NCI-H345 (cell line): ENCODE data around the gene KRT79.

ENCODE experiments used
- DNase-seq: peaks from one replicate; lab custom pipeline; 2025; lab: John Stamatoyannopoulos, UW

The KRT79 gene

DNA sequence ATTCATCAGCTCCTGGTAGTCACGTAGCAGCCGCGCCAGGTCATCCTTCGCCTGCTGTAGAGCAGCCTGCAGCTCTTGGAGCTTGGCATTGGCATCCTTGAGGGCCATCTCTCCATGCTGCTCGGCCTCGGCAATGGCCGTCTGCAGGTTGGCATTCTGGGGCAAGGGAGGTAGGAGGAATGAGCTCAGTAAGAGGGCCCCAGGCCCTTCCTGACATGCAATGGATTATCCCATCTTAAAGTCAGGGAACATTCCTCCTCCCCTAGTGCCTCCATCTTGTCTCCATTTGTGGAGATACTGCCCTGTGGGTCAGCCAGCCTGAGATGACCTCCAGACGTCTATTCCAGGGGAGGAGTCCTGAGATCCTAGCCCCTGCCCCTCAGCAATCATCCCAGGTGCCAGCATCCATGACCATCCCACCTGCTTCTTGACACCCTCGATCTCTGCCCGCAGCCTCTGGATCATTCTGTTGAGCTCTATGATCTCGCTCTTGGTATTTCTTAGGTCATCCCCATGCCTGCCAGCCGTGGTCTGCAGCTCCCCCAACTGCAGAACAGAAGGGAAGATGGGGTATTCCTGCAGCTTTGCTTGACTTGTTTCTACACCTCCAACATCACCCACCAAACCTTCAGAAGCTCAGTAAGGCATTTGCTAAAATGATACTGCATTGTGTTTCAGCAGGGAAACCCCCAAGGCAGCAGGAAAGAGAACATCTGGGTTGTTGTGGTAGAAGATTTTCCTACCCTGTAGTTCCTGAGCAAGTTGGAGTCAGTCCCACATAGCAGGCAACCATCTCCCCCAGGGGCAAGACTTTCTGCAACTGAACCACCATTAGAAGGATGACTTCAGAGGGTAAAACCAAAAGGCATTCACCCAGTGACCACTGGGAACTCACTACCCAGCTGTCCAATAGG lies 42.6 kb downstream of the KRT79 start:
- no peak for DNase-seq

DNA sequence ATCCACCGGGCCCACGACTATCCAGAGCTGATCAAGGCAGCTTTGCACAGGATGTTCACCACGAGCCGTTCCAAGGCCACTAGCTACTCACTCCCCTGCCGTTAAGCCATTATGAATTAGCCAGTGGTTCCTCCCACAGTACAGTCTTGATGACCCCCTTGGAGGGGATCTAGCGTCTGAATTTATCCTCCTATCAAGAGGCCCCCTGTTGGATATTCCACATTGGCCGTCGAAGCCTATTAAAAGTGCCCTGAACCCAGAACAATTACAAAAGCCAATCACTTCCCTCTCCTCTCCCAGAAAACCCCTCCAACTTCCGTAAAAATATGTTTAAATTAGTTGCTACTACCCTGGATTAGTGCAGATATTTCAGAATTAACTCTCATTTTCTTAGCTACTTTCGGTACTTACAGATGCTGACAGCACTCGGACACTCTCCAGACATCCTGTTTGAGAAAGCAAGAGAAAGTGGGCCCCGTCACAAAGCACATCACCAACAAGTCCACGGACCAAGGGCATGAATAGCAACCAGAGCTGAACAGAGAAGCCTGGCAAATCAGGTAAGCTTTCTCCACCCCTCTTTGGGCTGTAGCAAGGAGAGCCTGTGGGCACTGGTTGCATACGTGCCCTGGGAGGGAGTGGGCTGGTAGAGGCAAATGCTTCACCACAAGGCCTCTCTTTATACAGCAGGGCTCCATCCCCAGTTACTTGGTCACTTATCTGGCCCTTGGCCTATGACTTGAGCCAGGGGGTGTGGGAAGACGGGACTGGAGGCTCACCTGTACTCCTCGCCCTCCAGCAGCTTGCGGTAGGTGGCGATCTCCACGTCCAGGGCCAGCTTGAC lies 43.5 kb downstream of the KRT79 start:
- no peak for DNase-seq

DNA sequence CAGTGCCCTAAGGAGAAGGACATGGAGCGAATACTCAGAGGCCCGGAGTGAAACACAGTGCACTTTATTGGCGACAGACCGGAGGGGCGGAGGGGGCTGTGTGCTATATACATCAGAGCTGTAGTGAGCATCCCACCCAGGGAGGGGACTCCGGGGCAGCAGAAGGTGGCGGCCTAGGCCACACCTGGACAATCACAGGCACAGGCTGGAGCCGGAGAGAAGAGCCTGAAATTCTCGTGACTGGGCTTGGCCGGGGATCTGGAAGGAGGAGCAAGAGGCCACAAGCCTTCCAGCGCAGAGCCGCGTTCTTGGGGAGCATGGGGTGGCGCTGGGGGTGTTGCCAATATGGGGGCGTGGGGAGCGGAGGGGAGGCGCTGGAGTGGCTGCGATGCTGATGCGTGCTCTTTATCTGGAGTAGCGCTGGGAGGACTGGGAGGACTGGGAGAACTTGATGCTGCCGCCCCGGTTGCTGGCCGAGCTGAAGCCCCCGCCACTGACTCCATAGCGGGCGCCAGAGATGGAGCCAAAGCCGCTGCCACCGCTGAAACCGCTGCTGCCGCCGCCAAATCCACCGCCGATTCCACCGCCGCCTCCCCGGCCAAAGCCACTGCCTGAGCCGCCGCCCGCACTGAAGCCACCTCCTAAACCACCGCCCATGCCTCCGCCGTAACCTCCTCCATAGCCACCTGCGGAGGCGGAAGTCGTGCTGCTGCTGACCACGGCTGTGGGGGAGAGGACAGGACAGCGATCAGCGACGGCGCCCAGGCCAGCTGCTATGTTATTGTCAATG lies 44.3 kb downstream of the KRT79 start:
- no peak for DNase-seq

DNA sequence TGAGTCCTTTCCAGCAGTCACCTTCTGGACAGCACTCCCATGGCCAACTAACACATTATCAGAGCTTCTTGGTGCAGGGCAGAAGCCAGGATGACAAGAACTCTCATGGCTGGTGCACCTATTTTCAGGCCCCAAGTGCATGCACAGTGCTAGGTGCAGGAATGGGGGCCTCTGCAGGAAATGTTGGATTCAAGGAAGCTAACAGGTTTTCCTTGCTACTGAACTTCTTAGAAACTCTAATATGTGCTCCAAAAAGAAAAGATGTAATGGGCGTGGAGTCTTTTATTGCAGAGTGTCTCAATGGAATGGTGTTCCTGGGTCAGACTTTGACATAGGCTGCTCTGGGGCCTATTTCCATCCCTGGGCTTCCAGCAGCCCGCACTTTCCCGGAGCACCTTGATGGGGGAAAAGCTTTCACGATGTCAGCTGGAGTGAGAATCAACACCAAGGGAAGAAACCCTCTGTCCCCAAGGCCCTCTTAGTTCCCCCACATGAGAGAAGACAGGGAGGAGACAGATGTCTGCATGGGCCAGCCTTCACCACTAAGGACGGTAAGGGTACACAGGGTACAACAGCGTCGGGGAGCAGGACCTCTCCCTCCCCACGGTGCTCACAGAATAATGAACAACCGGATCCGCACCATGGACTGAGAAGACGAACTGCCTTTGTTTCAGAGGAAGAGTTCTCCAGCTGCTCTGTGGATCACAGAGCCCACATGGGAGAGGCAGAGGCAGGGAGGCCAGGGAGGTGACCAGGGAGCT lies 45.1 kb downstream of the KRT79 start:
- no peak for DNase-seq

DNA sequence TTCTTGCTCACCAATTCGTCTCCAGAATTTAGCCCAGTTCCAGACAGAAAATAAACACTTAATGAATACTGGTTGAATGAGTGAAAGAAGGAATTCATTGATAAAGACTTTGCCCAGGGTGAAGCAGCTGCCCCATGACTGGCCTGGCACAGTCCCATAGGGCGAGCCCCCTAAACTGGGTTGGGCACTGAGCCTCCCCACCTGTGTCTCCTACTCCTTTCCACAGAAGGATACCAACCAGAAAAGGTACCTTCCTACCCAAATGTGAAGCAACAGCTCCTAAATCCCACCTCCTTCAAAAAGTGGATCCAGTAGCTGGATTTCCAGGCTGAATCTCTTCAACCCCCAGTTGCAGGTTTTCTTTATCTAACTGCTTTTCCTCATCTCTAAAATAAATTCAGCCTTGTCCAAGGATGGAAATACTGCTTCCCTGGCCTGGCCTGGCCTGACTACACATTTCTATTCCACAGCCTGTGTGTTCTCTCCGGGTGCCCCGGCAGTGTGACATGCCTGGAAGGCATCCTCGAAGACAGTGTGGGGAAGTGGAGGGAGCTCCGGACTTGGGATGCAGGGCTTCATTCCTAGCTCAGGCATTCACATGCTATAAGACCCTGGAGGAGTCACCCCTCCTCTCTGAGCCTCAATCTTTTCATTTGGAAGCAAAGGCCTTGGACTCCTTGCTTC lies 45.8 kb downstream of the KRT79 start:
- no peak for DNase-seq

DNA sequence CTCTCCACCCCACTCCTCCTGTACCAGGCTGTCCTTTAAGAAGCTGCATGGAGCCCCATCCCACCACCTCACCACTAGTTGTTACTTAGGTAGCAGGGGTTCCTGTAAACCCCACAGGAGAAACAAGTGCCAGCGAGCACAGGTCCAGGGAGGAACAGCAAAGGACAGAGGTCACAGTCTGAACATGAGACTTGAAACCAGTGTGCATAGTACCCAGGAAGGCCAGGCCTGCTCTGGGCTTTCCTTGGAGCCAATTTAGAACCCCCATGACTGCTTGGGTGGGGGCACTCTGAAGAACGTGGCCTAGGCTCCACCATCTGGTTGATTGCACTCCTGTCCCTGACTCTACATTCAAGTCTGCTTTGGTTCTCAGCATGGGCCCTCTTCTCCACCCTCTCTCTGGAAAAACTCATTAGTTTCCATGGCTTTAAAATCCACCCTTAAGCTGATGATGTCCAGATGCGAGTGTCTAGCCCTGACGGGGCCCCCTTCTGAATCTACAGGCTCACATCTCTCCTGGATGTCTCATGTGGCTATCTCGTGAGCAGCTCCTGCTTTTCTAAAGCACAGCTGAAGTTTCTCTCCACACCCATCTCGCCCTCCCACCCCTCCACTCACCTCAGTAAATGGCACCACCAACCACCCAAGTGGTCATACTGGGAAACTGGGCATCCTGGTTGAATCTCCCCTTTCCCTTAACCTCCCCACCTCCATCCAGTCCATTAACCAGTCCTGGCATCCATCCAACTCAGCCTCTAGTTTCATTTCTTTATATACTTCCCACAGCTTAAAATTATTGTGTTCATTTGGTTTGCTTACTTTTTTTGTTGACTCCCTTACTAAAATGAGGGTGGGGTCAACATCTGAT lies 46.6 kb downstream of the KRT79 start:
- DNase-seq = no peak

DNA sequence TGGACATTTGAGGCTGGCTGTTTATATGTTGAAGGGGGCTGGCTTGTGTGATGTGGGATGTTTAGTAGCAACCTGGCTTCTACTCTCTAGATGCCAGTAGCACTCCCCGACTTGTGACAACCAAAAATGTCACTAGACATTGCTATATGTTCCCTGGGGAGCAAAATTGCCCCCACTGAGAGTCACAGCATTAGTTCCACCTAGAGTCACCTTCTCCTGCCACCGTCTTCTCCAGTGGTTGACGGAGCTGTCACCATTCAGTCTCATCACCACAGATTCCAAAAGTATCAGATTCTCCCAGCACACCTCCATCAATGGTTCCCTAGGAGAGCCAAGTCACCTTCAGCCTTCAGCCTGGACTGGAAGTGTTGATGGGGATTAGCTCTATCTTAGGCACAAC lies 49.2 kb downstream of the KRT79 start:
- no peak for DNase-seq

DNA sequence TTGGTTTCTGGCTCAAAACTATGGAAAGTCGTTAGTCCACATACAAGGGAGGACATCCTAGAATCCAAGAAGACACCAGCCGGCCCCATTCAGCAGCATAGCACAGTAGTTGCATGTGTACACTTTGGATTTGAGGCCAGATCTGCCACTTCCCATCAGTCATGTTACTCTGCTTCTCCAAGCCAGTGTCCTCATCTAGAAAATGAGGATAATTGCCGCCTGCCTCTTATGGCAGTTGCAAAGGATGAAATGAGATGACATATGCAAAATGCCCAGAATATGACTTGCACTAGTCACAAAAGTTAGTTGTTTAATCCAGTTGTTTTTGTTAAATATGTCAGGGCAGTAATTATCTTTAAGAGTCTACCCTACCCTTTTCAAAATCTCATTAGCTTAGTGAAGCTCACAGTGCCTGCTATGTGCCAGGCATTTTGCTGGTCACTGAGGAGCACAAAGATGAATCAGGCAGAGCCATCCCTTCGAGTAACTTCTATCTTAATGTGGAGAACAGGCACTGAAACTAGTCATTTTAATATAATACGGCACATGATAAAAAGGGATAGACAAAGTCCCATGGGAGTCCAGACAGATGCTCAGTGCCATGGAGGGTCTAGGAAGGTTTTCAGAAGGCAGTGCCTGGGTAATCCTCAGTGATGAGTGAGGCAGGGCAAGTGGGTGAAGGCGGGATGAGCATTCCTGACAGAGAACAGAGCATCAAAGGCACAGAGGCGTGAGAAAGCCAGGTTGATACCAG lies 50.4 kb downstream of the KRT79 start:
- DNase-seq = no peak

DNA sequence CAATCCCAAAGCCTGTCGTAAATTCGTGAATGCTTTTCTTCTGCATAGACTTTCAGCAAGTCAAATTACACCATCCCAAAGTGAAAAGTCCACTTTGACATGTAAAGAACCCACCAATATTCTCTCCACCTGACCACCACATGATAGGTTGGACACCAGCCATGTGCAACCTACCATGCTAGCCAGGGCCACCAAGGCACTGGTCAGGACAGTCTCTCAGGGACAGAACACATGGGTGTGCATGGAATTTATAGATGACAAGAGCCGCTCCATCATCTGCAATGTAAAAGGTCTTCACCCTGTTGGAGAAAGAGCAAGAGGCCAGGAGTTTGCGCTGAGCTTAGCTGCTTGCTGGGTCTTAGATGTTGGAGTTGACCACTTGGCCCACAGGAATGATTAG lies 51.6 kb downstream of the KRT79 start:
- DNase-seq = no peak

DNA sequence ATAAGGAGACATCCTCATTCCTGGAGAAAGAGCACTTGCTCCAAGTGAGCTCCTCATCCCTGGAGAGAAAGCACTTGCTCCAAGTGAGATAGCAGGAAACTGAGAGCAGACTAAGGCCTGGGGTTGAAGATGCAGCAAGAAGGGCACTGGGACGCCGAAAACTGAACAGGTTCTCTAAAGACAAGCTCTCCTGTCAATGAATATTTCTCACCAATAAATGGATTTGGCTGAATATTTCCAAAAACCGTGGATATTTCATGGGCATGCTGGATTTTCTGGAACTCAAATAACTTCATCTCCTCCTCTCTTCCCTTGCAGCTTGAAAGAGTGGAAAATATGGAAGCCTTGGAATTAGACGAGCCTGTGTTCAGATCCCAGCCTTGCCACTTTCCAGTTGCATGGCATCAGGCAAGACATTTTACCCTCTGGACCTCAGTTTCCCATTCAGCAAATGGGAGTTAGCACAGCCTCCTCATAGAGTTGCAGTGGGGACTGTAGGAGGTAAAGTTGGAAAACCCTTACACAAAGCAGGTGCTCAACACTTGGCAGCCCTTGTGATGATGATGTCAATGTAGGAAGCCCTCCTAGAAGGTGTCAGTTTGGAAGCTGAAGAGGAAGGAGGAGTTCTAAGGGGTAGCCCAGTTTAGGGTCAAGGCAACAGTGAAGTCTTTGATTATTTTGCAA lies 52.6 kb downstream of the KRT79 start:
- DNase-seq = no peak

DNA sequence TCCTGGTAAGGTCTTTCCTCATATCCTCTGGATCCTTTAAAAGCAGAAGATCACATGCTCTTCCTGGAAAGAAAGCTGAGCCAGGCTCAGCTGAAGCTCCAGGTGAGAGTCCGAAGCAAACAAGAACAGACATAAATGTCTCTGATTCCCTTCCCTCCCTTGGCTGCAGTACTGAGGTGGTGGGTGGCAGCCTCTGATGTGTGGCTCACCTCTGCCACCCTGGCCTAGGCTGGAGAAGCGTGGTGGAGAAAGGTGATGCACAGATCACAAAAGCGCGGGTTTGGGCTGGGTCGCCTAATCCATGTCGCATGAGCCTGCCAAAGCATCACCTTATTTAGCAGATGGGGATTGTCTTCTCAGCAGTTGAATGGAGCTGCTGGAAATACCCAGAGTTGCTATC lies 54.2 kb downstream of the KRT79 start:
- DNase-seq = no peak

DNA sequence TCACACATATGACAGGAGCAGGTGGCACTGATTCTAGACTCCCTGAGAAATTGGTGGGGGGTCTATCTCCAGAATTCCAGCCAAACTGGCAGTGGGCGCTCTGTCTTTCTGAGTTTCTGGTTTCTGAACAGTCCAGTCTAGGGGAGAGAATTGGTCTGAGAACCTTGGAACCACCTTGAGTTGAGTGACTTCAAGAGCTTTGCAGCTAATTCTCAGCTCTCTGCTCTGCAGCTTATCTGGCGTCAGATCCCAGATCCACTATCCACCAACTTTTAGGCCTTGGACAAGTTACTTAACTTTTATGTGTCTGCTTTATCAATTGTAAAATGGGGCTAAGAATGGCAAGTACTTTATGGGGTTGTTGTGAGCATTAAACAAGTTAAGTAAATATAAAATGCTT lies 55.3 kb downstream of the KRT79 start:
- DNase-seq = no peak

DNA sequence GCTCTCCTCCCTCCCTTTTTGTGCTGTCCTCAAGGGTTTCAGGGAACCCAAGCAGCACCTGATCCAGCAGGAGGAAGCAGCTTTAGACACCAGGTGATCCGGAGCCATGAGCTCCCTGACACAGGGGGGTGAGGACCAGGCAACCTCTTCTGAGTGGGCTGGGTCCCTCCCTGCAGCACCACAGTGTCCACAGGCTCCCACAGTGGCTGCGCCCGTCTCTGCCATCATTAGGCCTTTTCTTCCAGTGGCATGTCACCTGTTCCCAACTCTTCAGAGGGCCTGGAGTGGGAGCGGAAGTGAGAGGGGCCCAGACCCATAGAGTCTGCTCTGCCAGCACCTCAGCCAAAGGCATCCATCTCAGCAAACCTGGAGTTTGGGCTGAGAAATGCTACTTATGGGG lies 56.5 kb downstream of the KRT79 start:
- DNase-seq = no peak

DNA sequence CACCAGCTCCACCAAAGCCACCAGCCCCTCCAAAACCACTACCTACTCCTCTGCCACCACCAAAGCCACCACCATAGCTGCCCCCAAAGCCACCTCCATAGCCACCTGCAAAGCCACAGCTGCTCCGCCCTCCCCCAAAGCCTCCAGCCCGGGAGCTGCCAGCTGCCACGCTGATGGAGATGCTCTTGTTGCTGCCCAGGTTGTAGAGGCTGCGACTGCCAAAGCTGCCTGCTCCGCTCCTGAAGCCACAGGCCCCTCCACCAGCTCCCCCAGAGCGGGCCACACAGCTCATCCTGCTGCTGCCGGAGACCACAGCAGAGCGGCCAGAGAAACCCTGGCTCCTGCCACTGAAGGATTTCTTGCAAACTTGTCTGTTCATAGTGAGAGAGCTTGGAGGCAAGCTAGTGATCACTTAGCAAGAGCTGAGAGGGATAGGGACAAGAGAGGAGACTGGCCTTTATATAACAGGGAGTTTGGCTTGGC lies 57.2 kb downstream of the KRT79 start, which contains the start of gene KRT76:
TSS of gene KRT76 (minus strand) at position 433 of the 483 bp plus-strand sequence. CDS start at position 379, 54 bp downstream.
- no peak for DNase-seq

DNA sequence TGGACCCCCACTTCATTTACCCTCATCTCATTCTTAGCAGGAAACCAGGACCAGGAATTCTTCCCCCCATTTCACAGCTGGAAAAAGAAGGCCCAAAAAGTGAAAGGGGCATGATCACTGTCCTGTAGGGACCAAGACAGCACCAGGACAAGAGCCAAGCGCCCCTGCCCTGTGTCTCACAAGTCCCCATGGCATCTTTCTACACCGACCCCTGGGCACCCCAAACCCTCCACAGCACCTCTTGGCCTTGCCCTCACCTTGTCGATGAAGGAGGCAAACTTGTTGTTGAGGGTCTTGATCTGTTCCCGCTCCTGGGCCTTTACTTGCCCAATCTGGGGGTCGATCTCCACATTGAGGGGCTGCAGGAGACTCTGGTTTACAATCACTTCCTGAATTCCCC lies 57.7 kb downstream of the KRT79 start:
- no peak for DNase-seq

DNA sequence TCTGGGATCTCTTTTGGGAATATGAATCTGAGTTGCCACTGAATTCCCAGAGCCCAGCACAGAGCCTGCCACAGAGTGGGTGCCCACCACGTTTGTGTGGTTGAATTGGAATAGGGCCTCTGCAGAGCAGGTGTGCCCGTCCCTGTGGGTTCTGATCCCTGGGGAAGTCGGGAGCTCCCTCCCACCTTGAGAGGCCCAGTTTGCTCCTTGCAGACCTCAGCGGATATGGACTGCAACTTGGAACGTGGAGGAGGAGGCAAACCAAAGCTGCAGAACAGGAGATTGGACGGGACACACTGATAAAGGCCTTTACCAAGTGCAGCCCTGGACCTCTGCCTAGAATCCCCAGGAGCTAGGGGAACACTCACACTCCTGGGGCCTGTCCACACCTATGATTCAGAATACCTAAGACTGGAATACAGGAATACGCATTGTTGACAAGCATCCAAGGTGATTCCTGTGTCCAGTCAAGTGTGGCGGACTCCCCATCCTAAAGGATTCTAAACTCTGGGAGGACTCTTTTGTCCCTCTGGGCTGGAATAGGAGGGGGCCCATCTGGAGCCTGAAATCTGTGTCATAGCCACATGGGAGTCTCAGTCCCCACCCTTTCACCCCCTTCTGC lies 59.4 kb downstream of the KRT79 start:
- DNase-seq = no peak

DNA sequence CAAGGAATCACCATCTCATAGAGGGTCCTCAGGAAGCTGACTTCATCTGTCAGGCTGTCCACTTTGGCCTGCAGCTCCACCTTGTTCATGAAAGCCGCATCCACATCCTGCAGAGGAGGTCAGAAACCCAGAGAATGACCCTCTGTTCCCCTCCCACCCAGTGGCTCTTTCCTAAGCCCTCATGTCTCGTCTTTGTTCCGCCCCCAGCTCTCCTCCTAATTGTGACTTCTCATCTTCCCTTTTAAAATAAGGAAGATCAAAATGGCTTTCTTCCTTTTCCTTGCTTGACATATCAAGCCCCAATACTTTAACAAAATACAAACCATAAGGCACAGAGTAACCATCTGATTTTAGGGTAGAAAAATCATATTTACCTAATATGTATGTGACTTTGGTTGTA lies 61.3 kb downstream of the KRT79 start:
- no peak for DNase-seq

DNA sequence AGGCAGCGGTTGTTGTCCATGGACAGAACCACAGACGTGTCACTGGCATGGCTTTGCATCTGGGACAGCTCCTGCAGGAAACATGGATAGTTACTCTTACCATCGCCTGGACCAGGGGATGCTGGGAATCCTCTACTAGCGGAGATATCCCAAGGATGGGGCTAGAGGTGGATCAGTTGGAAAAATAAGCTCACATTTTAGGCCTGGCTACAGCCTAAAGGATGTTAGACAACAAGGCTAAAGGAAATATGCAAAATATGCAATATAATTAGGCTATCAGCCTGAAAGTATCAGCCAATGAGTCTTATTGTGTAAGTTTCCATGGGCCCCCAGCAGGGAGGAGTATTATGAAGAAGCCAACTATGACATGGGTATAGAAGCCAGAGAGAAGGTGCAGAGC lies 61.9 kb downstream of the KRT79 start:
- no peak for DNase-seq
